Left colon (tissue), 2 donors: ENCODE measurements around the gene FBXL15. TPM values are rescaled to one million over a fixed set of nuclear protein-coding genes. Genes with fewer than 3 reads are reported as not detected.
A peak's percentile ranks its signal among the peaks of the same experiment; 100 is the strongest.

Source experiments
- ATAC-seq: fragments of 200-7000 bp; cut with Tn5 transposase; one replicate; pipeline ENCODE4 v1.9.1; 2020; ENCODE audit warnings: mild to moderate bottlenecking, moderate library complexity
- DNase-seq, 2 donors: peaks; one replicate each; pipeline ENCODE4 v3.0.0-alpha.2; 2020
- intact Hi-C, 2 donors: fragments of 100-400 bp; cut with DNase I in 1 of 2; cut with micrococcal nuclease in 1 of 2; formaldehyde crosslinking; loops; one replicate each; pipeline versions ENCODE4 v1.11.2 to v1.14.0; 2022; cut with DNase I, micrococcal nuclease
- total RNA-seq, 2 donors: library from RNA; stranded (reverse); fragmentation: NEBNext Ultra II Directional; extraction: Animal tissue kit (Norgen Biotek cat#: 25700); gene quantifications; one replicate each; pipeline ENCODE4 v1.2.1, GENCODE V29; 2021
- donor health status: DM: no; HTN: no; CAD: no.
- donor health status: DM: yes; HTN: yes; CAD: no.

Gene FBXL15
- total RNA-seq, 2 donors from 2014 or later, result 22.5 to 27.8 TPM

DNA sequence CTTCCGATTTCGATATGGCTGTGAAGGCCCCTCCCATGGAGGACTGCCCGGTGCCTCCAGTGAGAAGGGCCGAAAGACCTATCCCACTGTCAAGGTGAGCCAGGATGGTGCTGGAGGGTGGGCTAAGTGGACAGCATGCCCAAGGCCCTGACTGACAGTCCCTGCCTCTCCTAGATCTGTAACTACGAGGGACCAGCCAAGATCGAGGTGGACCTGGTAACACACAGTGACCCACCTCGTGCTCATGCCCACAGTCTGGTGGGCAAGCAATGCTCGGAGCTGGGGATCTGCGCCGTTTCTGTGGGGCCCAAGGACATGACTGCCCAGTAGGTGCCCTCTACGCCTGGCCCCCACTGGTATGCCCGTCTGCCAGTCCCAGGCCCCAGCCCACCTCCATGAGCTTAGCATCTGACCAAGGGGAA lies 23.9 kb upstream of the FBXL15 start:
- intact Hi-C loops, result no loop called here
- no peak for ATAC-seq
- DNase-seq, result no peak

DNA sequence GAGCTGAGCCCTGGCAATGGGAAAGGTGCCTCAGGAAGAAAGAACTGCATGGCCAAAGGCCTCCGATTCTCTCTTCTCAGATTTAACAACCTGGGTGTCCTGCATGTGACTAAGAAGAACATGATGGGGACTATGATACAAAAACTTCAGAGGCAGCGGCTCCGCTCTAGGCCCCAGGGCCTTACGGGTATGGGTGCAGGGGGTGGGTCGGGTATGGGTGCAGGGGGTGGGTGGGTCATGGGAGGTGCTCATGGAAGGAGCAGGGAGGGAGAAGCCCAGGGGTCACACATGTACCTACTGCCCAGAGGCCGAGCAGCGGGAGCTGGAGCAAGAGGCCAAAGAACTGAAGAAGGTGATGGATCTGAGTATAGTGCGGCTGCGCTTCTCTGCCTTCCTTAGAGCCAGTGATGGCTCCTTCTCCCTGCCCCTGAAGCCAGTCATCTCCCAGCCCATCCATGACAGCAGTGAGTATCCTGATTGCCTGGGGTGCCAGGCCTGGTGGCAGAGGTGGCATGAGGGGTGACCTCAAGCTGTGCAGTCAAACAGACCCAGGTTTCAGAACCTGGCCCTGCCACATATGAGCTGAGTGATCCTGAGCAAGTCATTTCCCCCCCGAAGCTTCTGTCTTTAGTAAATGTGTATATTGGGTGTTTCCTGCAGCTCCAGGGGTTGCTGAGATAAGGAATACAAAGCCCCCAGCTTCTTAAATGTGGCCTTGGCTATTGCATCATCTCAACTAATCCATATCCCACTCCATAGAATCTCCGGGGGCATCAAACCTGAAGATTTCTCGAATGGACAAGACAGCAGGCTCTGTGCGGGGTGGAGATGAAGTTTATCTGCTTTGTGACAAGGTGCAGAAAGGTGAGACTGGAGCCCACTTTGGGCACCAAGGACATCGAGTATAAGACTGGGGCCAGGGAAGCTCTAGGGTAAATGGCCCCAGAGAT lies 23.1 kb upstream of the FBXL15 start:
- no peak for DNase-seq
- ATAC-seq, result no peak
- intact Hi-C loops, result no loop called here

DNA sequence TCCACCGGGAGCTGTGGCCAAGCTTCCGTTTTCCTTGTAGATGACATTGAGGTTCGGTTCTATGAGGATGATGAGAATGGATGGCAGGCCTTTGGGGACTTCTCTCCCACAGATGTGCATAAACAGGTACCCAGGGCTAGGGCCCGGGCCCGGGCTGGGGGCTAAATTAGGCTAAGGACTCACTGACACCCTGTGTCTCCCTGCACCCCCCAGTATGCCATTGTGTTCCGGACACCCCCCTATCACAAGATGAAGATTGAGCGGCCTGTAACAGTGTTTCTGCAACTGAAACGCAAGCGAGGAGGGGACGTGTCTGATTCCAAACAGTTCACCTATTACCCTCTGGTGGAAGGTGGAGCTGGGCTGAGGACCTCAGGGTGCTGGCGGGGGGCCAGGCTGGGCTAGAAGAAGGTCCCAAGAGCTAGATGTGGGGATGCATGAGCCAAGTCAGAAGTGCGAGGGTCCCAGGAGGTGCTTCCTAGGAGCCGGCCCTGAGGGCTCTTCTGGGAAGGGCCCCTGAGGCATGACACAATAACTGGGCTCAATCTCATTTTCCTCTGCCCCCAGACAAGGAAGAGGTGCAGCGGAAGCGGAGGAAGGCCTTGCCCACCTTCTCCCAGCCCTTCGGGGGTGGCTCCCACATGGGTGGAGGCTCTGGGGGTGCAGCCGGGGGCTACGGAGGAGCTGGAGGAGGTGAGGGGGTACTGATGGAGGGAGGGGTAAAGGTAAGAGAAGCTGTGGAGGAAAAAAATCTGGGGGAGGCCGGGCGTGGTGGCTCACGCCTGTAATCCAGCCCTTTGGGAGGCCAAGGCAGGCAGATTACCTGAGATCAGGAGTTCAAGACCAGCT lies 22.2 kb upstream of the FBXL15 start:
- intact Hi-C loops, result no loop called here
- DNase-seq (no peak), ATAC-seq (no peak)

DNA sequence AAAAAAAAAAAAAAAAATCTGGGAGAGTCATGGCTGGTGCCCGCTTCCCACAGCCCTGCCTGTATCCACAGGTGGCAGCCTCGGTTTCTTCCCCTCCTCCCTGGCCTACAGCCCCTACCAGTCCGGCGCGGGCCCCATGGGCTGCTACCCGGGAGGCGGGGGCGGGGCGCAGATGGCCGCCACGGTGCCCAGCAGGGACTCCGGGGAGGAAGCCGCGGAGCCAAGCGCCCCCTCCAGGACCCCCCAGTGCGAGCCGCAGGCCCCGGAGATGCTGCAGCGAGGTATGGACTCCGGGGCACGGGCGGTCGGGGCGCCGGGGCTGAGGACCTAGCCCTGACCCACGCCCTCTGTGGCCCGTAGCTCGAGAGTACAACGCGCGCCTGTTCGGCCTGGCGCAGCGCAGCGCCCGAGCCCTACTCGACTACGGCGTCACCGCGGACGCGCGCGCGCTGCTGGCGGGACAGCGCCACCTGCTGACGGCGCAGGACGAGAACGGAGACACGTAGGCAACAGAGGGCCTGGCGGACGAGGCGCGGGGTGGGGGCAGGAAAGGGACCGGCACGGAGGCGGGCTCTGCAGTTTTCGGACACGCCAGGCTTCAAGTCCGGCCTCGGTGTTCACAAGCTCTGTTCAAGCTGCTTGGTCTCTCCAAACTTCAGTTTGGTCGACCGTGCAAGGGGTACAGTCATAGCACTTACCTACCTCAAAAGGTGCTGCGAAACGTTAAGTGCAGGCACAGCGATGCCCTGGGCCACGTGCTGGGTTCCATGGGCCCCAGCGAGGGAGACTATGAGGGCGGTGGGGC lies 21.2 kb upstream of the FBXL15 start:
- DNase-seq (peak; percentile 85 to 93), ATAC-seq (peak; percentile 70)
- intact Hi-C loops, result no loop called here

DNA sequence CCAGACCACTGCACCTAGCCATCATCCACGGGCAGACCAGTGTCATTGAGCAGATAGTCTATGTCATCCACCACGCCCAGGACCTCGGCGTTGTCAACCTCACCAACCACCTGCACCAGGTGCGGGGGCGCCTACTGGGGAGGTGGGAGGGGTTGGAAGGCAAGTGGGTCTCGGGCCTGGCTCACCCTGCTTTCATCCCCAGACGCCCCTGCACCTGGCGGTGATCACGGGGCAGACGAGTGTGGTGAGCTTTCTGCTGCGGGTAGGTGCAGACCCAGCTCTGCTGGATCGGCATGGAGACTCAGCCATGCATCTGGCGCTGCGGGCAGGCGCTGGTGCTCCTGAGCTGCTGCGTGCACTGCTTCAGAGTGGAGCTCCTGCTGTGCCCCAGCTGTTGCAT lies 20.6 kb upstream of the FBXL15 start:
- intact Hi-C loops, result no loop called here
- ATAC-seq, result no peak
- DNase-seq, result no peak

DNA sequence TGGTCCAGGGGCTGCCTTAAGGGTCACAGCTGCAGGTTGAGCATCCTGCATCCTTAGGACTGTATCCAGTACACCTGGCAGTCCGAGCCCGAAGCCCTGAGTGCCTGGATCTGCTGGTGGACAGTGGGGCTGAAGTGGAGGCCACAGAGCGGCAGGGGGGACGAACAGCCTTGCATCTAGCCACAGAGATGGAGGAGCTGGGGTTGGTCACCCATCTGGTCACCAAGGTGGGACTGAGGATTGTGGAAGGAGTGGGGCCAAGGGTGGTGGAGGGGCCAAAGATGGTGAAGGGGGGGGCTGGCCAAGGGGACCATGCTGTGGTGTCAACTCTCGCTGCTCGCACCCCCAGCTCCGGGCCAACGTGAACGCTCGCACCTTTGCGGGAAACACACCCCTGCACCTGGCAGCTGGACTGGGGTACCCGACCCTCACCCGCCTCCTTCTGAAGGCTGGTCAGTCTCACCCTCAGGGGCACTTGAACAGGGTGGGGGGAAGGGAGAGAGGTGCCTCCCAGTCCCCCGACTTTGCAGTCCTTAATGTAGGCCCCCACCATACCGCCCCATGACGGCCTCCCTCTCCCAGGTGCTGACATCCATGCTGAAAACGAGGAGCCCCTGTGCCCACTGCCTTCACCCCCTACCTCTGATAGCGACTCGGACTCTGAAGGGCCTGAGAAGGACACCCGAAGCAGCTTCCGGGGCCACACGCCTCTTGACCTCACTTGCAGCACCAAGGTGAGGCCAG lies 19.9 kb upstream of the FBXL15 start:
- ATAC-seq (no peak), DNase-seq (no peak)
- intact Hi-C loops, result no loop called here

DNA sequence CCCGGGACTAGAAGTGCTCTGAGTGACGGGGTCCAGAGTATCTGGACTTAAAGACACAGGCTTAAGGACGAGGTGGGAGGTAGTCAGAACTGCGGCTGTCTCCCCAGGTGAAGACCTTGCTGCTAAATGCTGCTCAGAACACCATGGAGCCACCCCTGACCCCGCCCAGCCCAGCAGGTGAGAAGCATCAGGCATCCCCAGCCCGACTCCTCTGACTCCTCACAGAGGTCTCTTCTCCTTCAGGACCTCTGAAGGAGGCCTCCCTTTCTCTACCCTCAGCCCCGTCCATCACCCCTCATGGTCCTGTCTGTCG lies 19.3 kb upstream of the FBXL15 start:
- no peak for DNase-seq
- no peak for ATAC-seq
- intact Hi-C loops, result no loop called here

DNA sequence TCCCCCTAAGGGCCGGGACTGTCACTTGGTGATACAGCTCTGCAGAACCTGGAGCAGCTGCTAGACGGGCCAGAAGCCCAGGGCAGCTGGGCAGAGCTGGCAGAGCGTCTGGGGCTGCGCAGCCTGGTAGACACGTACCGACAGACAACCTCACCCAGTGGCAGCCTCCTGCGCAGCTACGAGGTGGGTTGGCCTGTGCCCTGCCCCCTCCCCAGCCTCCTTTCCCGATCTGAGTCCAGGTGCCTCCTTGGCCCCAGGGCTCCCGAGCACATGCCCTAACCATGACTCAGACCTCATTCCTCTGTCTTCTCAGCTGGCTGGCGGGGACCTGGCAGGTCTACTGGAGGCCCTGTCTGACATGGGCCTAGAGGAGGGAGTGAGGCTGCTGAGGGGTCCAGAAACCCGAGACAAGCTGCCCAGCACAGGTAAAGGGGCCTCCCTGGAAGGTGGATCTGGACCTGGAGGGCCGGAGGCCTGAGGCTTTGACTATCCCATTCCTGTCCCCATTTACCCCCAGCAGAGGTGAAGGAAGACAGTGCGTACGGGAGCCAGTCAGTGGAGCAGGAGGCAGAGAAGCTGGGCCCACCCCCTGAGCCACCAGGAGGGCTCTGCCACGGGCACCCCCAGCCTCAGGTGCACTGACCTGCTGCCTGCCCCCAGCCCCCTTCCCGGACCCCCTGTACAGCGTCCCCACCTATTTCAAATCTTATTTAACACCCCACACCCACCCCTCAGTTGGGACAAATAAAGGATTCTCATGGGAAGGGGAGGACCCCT lies 18.7 kb upstream of the FBXL15 start:
- intact Hi-C loops, result no loop called here
- DNase-seq, result no peak
- ATAC-seq, result no peak

DNA sequence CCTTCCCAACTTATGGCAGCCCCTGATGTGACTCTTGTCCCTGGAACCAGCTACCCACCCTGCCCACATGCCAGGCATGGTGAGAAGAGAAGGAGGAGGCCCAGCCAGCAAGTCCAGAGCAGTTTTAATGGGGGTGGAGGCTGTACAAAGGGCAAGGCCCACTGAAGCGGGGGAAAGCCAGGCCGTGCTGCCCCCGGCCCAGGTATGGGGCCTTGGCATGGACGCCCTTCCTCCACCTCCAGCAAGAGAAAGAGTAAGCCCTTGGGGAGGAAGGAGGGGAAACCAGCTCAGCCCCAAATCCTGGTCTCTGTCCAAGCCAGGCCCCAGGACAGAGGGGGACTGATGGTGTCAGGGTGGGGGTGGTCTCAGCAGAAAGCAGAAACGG lies 18.1 kb upstream of the FBXL15 start:
- ATAC-seq (no peak), DNase-seq (no peak)
- intact Hi-C loops, result no loop called here

DNA sequence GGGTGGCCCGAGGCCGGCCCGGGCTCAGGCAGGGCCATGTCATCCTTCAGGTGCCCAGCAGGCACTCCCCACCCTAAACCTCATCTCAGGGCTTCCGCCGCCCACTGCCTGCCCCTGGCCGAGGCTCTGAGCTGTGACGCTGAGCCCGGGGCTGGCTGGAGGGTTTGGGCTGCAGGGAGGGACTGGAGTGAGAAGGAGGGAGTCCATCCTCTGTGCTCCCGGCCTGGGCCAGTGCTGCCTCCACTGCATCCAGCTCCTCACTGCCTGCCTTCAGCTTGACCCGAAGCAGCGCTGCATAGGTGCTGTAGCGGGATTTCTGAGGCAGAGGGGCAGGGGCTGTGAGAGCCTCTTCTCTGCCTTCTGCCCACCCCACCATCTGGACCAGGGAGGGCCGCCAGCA lies 17.5 kb upstream of the FBXL15 start:
- ATAC-seq (no peak), DNase-seq (no peak)
- intact Hi-C loops, result no loop called here

DNA sequence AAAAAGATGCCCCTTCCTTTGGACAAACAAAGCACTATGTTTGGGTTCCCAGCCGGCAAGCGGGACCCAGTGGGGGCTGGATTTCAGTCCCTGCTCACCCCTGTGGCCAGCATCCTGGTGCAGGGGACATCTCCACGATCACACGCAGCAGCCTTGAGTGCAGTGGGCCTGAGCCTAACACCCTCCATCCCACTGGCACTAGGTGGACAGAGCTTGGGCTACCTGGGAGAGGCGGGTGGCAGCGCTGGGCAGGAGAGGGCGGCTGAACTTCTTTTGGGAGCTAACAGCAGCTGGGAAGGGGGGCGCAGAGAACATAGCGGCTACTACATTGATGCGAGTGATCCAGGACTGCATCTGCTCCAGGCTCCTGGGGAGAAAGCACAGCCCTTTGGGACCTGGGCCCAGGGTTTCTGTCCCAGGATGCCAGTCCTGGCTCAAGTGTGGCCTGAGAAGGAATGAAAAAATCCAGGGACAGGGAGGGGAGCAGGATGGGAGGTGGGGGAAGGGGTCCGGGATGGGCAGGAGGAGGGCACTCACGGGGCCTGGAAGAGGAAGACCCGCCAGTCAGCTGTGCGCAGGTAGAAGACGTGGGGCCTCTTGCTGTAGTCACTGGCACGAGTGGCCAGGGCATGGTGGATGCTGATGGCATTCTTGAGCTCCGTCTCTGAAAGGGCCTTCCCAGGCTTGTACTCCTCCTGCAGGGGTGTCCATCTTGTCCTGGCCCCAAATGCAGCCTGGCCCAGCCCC lies 16.1 kb upstream of the FBXL15 start:
- ATAC-seq (no peak), DNase-seq (no peak)
- intact Hi-C loops, result no loop called here

DNA sequence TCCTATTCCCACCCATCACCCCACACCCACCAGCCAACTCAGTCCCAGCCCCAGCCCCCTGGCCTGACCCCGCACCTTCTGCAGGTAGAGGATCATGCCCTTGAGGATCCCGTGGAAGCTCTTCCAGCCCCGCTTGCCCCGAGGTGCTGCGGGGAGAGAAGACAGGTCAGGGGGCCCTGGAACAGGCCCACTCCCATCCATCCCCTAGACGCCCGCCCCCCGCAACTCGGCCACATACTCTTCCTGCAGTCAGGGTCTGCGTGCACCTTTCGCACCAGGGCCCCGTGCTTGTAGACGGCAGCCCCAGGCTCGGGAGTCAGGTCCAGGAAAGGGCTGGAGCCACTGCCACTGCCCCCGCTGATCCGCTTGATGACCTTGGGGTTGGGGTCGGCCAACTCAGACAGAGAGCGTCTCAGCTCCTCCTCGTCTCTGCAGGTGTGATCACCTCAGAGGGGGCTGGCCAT lies 15.5 kb upstream of the FBXL15 start:
- DNase-seq (no peak), ATAC-seq (no peak)
- intact Hi-C loops, result no loop called here

DNA sequence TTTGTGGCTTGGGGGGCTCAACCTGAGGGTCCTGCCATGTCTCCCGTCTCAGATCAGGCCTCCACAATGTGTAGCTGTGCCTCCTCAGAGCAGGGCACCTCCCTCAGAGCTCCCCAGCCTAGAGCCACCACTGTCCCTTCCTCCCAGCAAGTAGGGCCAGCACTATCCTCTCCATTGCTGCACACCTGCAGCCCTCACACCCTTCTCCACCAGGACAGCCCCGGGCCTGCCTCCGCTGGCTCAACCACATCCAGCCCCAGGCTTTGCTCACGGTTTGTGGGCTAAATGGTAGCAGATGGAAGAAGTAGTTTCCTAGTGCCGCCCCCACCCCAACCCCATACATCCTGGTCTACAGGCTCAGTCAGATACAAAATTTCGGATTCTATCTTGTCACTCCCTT lies 15.0 kb upstream of the FBXL15 start:
- intact Hi-C loops, result no loop called here
- no peak for ATAC-seq

DNA sequence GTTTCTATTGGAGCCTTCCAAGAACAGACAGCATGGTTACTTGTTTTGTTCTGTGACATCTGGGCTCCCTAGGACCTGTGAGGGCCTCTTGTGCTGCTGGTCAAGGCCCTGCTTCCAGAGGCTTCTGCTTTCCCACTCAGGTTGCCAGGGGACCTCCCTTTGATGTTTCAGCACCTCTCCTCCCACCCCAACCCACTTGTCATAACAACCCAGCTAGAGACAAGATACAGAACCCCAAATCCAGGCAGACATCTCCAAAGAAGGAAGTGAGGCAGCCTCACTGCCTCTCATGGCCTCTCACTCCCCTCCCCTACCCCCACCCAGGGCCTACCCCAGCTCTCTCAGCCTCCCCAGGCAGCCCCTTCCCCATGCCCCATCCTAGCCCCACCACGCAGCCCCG lies 13.8 kb upstream of the FBXL15 start:
- no peak for ATAC-seq
- peak in 1 of 2 donors; percentile 73 for DNase-seq
- intact Hi-C loops, result no loop called here

More for the DNA sequence above, 15.0 kb upstream of the FBXL15 start:
- DNase-seq, result no peak

DNA sequence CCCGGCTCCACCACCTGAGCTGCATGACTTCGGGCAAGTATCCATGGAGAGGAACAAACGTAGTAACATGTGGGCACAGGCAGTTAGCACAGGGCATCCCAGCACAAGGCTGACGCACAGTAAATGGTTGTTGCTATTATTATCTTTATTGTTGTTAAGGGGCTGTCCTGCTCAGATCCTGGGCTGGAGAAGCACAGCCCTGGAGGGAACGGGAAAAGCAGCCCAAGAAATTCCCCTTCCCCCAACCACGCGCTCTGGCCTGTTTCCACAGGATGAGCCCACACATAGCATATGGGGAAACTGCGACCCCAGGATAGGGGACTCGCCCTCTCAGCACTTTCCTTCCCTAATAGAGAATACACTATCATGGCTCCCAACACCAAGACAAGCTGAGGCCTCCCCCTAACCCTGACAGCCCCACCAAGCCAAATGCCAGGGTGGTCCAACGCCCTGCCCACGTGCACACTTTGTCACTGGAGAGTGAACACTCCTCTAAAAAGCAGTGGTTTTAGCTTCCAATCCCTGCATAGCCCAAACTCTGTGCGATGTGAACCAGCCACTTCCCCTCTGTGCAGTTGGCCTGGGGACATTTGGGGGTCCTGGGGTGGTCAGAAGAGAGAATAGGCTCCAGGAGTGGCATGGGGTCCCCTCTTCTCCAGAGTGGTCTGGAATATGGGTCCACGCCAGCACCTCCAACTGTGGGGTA lies 13.1 kb upstream of the FBXL15 start:
- intact Hi-C loops, result no loop called here
- no peak for DNase-seq
- no peak for ATAC-seq

DNA sequence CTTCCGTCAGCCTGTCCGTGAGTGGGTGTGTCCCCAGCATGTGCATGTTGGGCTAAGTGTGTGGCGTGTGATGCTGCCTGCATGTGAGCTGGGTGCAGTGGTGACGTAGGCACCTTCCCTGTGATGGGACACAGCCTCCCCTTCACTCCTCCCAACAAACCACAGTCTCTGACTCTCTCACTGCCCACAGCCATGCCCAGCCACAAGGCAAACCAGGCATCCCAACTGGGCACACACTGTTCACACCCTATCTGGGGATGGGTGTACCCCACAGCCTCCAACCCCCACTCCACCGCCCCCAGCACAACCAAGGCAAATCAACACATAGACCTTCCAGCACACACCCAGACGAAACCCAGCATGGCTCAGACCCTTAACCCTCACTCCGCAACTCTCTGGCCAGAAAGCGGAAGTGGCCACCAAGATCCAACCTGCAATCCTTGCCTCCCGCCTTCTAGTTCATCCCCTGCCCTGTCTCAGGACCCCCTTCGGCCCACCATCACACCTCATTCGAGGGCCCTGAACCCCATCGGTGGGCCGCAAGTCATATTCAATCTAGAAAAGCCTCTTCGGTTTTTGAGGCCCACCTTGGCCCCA lies 12.4 kb upstream of the FBXL15 start:
- intact Hi-C loops, result no loop called here
- ATAC-seq (no peak), DNase-seq (peak in 1 of 2 donors; percentile 85)
